Uterus (tissue), 4 donors: Measurements from ENCODE around the gene NHLRC2. TPM values are rescaled to one million over a fixed set of nuclear protein-coding genes. Genes with fewer than 3 reads are reported as not detected.
"Not testable (repeated sequence)": the region's sequence is repeated elsewhere in the genome, so short reads cannot be mapped to it uniquely, and the experiment has no call there.

Experiments
- DNase-seq, 2 donors: peaks; one replicate each; pipeline ENCODE4 v3.0.0-alpha.2; 2019 to 2020
- H3K27ac ChIP-seq, 2 donors: fragments of 200-600 bp; sonication (generic); 1 replicate in 1 of 2; 2 replicates in 1 of 2; pipeline ENCODE4 v1.5.1; 2016 to 2018
- H3K27me3 ChIP-seq, 2 donors: fragments of 200-600 bp; sonication (generic); one replicate each; pipeline ENCODE4 v1.5.1; 2018 to 2019; ENCODE audit warnings: control low read depth in 1 of 2
- H3K36me3 ChIP-seq, 2 donors: fragments of 200-600 bp; sonication (generic); one replicate each; pipeline ENCODE4 v1.5.1; 2019; ENCODE audit warnings: control low read depth in 1 of 2
- H3K4me1 ChIP-seq, 2 donors: fragments of 200-600 bp; sonication (generic); one replicate each; pipeline ENCODE4 v1.5.1; 2018 to 2019; ENCODE audit warnings: control low read depth in 1 of 2
- H3K4me3 ChIP-seq, 2 donors: fragments of 200-600 bp; sonication (generic); 1 replicate in 1 of 2; 2 replicates in 1 of 2; pipeline ENCODE4 v1.5.1; 2018 to 2019; ENCODE audit warnings: mild to moderate bottlenecking in 1 of 2
- H3K9me3 ChIP-seq, 2 donors: fragments of 200-600 bp; sonication (generic); one replicate each; pipeline ENCODE4 v1.5.1; 2019; ENCODE audit warnings: control low read depth in 1 of 2
- POLR2A ChIP-seq, 2 donors: fragments of 450-650 bp; IDR thresholded peaks; one replicate each; pipeline ENCODE4 v1.6.1; 2016; ENCODE audit warnings: antibody characterized with exemption in 2 of 2, mild to moderate bottlenecking in 1 of 2, moderate library complexity in 1 of 2
- intact Hi-C: fragments of 100-400 bp; cut with DNase I; formaldehyde crosslinking; loops from one replicate; pipeline ENCODE4 v1.15.1; 2023; ENCODE audit warnings: low total_unique reads
- total RNA-seq, 4 donors: library from RNA; depleted of rRNA in 3 of 4; stranded (reverse); fragments of >200 nt in 3 of 4; gene quantifications; one replicate each; pipeline versions ENCODE4 v1.1.0 to v1.2.4, GENCODE V29; 2014 to 2023
- TF ChIP-seq, protein P1 (sequence below), 4 experiments: fragments of 200-600 bp in 2 of 4; fragments of 450-650 bp in 2 of 4; sonication (generic) in 2 of 4; IDR thresholded peaks; one replicate each; pipeline ENCODE4 v1.5.1; 2016 to 2019; ENCODE audit warnings: antibody characterized with exemption in 4 of 4, mild to moderate bottlenecking in 2 of 4, moderate library complexity in 1 of 4
- donor health status: DM: yes; HTN: yes; CAD: no.

The NHLRC2 gene
- total RNA-seq, 4 donors from 2014 or later: 9.0 to 70.3 (median 37.1) TPM

- Histone ChIP-seq H3K27ac (no peak overlapping the region), H3K4me3 (no peak overlapping the region), H3K27me3 (no peaks in the 10 kb centered on the region), H3K4me1 (no peaks in the 10 kb centered on the region), H3K9me3 (no peaks in the 10 kb centered on the region), H3K36me3 (no peaks in the 10 kb centered on the region)
- intact Hi-C loops: no loop called here
- DNase-seq: no peak
- TF ChIP-seq, protein P1, sequence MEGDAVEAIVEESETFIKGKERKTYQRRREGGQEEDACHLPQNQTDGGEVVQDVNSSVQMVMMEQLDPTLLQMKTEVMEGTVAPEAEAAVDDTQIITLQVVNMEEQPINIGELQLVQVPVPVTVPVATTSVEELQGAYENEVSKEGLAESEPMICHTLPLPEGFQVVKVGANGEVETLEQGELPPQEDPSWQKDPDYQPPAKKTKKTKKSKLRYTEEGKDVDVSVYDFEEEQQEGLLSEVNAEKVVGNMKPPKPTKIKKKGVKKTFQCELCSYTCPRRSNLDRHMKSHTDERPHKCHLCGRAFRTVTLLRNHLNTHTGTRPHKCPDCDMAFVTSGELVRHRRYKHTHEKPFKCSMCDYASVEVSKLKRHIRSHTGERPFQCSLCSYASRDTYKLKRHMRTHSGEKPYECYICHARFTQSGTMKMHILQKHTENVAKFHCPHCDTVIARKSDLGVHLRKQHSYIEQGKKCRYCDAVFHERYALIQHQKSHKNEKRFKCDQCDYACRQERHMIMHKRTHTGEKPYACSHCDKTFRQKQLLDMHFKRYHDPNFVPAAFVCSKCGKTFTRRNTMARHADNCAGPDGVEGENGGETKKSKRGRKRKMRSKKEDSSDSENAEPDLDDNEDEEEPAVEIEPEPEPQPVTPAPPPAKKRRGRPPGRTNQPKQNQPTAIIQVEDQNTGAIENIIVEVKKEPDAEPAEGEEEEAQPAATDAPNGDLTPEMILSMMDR (IDR thresholded peaks at IDR 0.05): no peak
- no peak for TF ChIP-seq POLR2A (IDR thresholded peaks at IDR 0.05)
These were observed 34.0 kb upstream of the NHLRC2 start for GRCh38 chr10:113820507-113820906.

DNA sequence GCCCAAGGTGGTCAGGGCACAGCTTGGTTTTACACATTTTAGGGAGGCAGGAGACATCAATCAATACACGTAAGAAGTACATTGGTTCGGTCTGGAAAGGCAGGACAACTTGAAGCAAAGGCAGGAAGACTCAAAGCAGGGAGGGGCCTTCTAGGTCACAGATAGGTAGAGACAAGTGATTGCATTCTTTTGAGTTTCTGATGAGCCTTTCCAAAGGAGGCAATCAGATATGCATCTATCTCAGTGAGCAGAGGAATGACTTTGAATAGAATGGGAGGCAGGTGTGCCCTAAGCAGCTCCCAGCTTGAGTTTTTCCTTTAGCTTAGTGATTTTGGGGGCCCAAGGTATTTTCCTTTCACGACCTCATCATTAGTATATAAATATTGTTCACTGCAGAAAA lies 33.2 kb upstream of the NHLRC2 start:
- intact Hi-C loops, H3K4me1 ChIP-seq, H3K27ac ChIP-seq, H3K4me3 ChIP-seq, H3K36me3 ChIP-seq, H3K9me3 ChIP-seq, H3K27me3 ChIP-seq, DNase-seq: not testable (repeated sequence)

DNA sequence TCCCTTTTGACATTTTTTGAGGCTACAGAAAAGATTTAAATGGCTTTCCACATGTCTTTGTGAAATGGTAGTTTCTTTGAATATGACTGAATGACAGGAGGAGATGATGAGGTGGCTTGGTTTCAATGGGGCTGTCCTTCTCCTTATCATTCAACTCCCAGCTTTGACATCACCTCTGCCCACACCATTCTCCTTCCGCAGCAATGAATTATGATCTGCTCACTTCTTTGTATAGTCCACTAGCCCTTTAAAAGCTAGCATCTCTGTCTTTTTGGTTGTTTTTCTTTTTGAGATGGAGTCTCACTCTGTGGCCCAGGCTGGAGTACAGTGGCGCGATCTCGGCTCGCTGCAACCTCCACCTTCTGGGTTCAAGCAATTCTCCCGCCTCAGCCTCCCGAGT lies 32.3 kb upstream of the NHLRC2 start:
- DNase-seq: no peak
- intact Hi-C loops: no loop called here

GRCh38 chr10:113823389-113823788 lies 31.1 kb upstream of the NHLRC2 start:
- TF ChIP-seq, protein P1 (IDR thresholded peaks at IDR 0.05): no peak
- TF ChIP-seq POLR2A (IDR thresholded peaks at IDR 0.05): no peak
- intact Hi-C loops: no loop called here
- Histone ChIP-seq H3K27me3 (no peaks in the 10 kb centered on the region), H3K4me1 (no peaks in the 10 kb centered on the region), H3K9me3 (no peaks in the 10 kb centered on the region), H3K27ac (no peak overlapping the region), H3K4me3 (no peak overlapping the region), H3K36me3 (no peaks in the 10 kb centered on the region)
- no peak for DNase-seq

More for the DNA sequence above, 32.3 kb upstream of the NHLRC2 start:
- Histone ChIP-seq H3K27me3 (no peaks in the 10 kb centered on the region), H3K27ac (no peak overlapping the region), H3K4me1 (no peaks in the 10 kb centered on the region), H3K9me3 (no peaks in the 10 kb centered on the region), H3K4me3 (no peak overlapping the region), H3K36me3 (no peaks in the 10 kb centered on the region)
- TF ChIP-seq, protein P1 (IDR thresholded peaks at IDR 0.05): no peak
- no peak for TF ChIP-seq POLR2A (IDR thresholded peaks at IDR 0.05)

GRCh38 chr10:113825791-113826190 lies 28.7 kb upstream of the NHLRC2 start:
- Histone ChIP-seq H3K36me3 (no peaks in the 10 kb centered on the region), H3K9me3 (no peaks in the 10 kb centered on the region), H3K27ac (no peak overlapping the region), H3K4me1 (no peaks in the 10 kb centered on the region), H3K4me3 (no peak overlapping the region), H3K27me3 (no peaks in the 10 kb centered on the region)
- intact Hi-C loops: no loop called here
- no peak for DNase-seq
- TF ChIP-seq POLR2A (IDR thresholded peaks at IDR 0.05): no peak
- TF ChIP-seq, protein P1 (IDR thresholded peaks at IDR 0.05): no peak

GRCh38 chr10:113828567-113828966 lies 25.9 kb upstream of the NHLRC2 start:
- H3K27me3 ChIP-seq, H3K4me3 ChIP-seq, H3K4me1 ChIP-seq, H3K9me3 ChIP-seq, intact Hi-C loops, H3K36me3 ChIP-seq, H3K27ac ChIP-seq, DNase-seq: not testable (repeated sequence)
